Endometrial microvascular endothelial cells (primary cell): ENCODE measurements around the gene CDC37L1. TPM values are rescaled to one million over a fixed set of nuclear protein-coding genes. Genes with fewer than 3 reads are reported as not detected.
"Not testable (repeated sequence)": the region's sequence is repeated elsewhere in the genome, so short reads cannot be mapped to it uniquely, and the experiment has no call there.

ENCODE experiments used
- in situ Hi-C: cut with HindIII; loops from 2 replicates; pipeline ENCODE4 v1.10.0; 2017; ENCODE audit warnings: low sequenced_read_pairs, low pct_unique_long_range_greater_than_20kb; ENCODE audit errors: inconsistent ontology term
- total RNA-seq: library from RNA; depleted of rRNA; stranded (reverse); fragments of >200 nt; gene quantifications from one replicate; pipeline ENCODE4 v1.2.3, GENCODE V29; 2015; ENCODE audit errors: inconsistent ontology term

CDC37L1 gene
- total RNA-seq, 1 donor from 2014 or later: 6.3 TPM

DNA sequence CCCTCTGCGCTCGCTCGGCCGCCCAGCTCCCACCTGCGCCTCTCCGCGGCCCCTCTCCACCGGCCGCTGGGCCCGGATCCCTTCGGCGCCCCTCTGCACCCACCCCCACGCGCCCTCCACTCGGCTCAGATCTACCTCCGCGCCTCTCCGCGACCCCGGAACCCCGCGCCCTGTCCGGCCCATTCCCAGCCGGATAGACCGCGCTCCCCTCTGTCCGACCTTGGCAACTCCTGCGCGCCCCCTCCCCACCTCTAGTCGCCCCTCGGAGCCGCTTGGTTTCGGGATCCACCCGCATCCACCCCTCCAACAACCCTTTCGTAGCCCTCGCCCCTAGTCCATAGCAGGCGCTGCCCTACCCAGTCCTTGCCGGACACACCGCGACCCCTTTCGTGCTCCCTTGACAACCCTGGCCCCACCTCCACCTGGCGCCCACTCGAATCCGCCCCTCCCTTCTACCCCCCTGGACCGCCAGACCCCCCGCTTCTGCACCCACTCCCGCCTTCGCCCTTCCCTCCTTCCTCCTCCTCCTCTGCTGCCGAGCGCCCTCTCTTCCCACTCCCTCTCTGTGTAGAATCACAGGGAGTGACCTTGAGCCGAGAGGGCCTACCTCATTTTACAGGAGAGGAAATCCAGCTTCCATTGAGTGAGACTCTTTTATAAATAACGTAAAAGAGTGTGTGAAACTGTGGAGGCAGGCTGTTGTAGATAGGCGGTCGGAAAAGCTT, 62.2 kb downstream of the CDC37L1 start:
- in situ Hi-C loops: no loop called here

GRCh38 chr9:4742246-4742645, 62.9 kb downstream of the CDC37L1 start:
- in situ Hi-C loops: no loop called here

GRCh38 chr9:4743131-4743875, 63.9 kb downstream of the CDC37L1 start:
- in situ Hi-C loops: no loop called here

DNA sequence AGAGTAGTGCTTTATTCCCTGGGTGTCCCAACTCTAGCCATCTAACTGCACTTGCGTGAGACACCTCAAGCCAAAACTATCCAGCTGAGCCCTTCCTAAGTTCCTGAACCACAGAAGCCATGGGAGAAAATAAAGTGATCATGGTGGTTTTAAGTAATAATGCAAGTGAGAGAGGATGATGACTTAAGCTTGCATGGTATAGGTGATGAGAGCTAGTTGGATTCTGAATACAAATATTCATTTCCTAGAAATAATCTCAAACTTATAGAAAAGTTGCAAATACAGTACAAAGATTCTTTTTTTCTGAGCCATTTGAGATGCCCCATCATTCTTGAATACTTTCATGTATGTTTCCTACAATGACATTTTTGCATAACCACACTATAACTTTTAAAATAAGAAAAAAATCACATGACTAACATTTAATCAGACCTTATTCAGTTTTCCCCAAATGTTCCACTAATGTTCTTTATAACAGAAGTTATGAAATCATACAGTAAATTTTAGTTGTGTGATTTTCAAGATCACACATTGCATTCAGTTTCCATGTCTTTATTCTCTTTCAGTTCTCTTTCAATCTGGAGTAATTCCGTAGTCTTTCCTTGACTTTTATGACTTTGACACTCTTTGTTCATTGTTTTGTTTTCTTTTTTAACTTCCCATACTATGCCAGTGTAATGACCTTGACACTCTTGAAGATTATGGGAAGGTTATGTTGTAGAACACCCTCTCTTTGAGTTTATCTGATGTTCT, 67.1 kb downstream of the CDC37L1 start:
- in situ Hi-C loops: no loop called here

DNA sequence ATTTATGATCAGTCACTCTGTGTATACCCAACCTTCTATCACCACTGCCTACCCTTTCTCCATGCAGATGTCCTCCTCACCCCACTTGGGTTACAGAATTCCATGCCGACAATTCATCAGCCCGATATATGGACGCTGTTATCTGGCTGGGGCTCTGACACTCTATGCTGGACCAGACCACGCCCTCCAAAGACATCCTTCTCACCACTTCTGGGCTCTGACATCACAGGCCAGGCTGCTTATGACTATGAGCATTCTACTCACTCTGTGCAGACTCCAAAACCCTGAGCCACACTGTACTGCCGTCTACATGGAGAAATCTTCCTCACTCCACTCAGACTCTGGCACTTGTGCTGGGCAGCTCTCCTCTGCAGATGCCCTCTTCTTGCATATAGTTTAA, 69.2 kb downstream of the CDC37L1 start:
- in situ Hi-C loops: no loop called here

- in situ Hi-C loops: no loop called here
Observed at GRCh38 chr9:4750023-4750673, 70.8 kb downstream of the CDC37L1 start.

DNA sequence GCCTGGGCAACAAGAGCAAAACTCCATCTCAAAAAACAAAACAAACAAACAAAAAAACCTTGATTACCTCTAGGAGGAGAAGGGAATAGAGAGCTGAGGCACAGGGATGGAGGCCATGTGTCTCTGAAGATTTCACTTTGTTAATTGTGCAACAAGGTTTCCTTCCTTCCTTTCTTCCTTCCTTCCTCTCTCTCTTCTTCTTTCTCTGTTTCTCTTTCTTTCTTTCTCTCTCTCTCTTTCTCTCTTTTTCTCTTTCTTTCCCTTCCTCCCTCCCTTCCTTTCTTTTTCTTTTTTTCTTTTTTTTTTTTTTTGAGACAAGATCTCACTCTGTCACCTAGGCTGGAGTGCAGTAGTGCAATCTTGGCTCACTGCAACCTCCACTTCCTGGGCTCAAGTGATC, 75.2 kb downstream of the CDC37L1 start:
- in situ Hi-C loops: not testable (repeated sequence)

DNA sequence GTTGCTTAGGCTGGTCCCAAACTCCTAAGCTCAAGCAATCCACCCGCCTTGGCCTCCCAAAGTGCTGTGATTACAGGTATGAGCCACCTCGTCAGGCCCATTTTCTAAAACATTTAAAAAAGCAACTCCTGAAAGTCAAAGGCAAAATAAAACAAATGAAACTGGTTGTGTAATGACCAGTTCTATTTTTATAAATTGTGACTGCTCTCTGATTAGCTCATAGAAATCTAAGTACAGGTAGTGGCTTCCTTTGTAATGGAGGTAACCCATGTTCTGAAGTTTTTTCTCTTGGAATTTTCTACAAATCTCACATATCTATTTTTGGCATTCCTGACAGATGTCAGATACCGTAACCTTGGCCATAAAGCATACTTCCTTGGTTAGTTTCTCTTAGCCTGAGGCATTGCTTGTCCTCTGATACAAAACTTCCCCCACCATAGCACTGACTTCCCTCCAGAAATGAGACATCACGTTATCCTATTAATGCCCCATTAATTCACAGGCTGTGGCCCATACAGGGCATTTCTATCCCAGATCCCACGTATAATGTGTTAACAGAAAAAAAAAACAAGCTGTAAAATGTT, 75.7 kb downstream of the CDC37L1 start:
- in situ Hi-C loops: no loop called here

DNA sequence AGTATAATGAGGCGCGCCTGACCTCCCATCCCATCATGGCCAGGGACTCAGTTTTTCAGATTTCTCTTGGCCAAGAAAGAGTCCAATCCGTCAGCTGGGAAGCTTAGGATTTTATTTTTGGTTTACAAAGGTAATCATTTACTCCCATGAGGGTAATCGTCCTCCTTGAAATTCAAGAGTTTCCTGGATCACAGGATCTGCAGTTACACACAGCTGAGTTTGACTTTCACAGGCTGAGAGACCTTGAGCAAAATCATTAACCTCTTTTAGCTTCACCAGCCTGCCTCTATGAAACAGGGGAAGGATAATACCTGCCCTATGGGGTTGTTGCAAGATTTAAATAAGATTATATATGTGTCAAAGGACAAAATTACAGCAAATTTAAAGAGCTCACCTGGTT, 77.1 kb downstream of the CDC37L1 start:
- in situ Hi-C loops: no loop called here

Other genes starting within 250 kb of the CDC37L1 start
- 16.4 TPM for gene SLC1A1, start 189.1 kb upstream of the CDC37L1 start, total RNA-seq
- 6.5 TPM for gene PLPP6, start 17.3 kb upstream of the CDC37L1 start, total RNA-seq
- 7.1 TPM for gene SPATA6L, start 13.1 kb upstream of the CDC37L1 start, total RNA-seq
- gene AK3, start 61.6 kb downstream of the CDC37L1 start, total RNA-seq: 39.6 TPM
- gene RCL1, start 113.4 kb downstream of the CDC37L1 start, total RNA-seq: 16.0 TPM